AG04449 (cell line): ENCODE data around the gene SLC15A3.

Source experiments
- CTCF ChIA-PET: fragments of 350-600 bp; formaldehyde crosslinking; extraction: SDS; loops from one replicate; lab custom pipeline; 2021; ENCODE audit warnings: antibody characterized with exemption; lab: Yijun Ruan, JAX
- POLR2A ChIA-PET: fragments of 400-600, 350-600 bp; formaldehyde crosslinking; extraction: SDS; loops from one replicate; lab custom pipeline; 2020; ENCODE audit warnings: antibody characterized with exemption, inconsistent platforms; lab: Yijun Ruan, JAX
- DNase-seq: peaks from one replicate; pipeline ENCODE4 v3.0.0-alpha.2; 2010; ENCODE audit warnings: low read depth, low spot score
- H3K4me3 ChIP-seq: 2 replicates; pipeline ENCODE4 v1.5.1; 2011; ENCODE audit warnings: low read depth, mild to moderate bottlenecking, control low read depth, low read length
- TF ChIP-seq, protein P1 (sequence below): IDR thresholded peaks from one replicate; pipeline ENCODE4 v1.5.1; 2011; ENCODE audit warnings: mild to moderate bottlenecking, moderate library complexity, low read length, control low read depth, inconsistent platforms; ENCODE audit not compliant: insufficient read depth; ENCODE audit errors: missing control alignments

The SLC15A3 gene

GRCh38 chr11:60927061-60927592 is 24.8 kb downstream of the SLC15A3 start:
- CTCF ChIA-PET, result interaction anchor here (1.0 to 1.2 kb wide), 3 partner anchors 12 to 242 kb away, joined by 3 read pairs; partner anchors contain the start of gene TMEM109
- no peak for DNase-seq
- H3K4me3 ChIP-seq, result no peak overlapping the region
- POLR2A ChIA-PET, result no interaction called here
- TF ChIP-seq, protein P1, sequence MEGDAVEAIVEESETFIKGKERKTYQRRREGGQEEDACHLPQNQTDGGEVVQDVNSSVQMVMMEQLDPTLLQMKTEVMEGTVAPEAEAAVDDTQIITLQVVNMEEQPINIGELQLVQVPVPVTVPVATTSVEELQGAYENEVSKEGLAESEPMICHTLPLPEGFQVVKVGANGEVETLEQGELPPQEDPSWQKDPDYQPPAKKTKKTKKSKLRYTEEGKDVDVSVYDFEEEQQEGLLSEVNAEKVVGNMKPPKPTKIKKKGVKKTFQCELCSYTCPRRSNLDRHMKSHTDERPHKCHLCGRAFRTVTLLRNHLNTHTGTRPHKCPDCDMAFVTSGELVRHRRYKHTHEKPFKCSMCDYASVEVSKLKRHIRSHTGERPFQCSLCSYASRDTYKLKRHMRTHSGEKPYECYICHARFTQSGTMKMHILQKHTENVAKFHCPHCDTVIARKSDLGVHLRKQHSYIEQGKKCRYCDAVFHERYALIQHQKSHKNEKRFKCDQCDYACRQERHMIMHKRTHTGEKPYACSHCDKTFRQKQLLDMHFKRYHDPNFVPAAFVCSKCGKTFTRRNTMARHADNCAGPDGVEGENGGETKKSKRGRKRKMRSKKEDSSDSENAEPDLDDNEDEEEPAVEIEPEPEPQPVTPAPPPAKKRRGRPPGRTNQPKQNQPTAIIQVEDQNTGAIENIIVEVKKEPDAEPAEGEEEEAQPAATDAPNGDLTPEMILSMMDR, result no peak

- DNase-seq, result no peak
- CTCF ChIA-PET, result interaction anchor here (1.0 to 1.1 kb wide), 2 partner anchors 11 to 242 kb away, joined by 3 read pairs; no protein-coding TSS in a partner anchor
- POLR2A ChIA-PET, result no interaction called here
- H3K4me3 ChIP-seq, result no peak overlapping the region
- TF ChIP-seq, protein P1, result no peak
Measured at GRCh38 chr11:60926500-60926899, 25.5 kb downstream of the SLC15A3 start.

DNA sequence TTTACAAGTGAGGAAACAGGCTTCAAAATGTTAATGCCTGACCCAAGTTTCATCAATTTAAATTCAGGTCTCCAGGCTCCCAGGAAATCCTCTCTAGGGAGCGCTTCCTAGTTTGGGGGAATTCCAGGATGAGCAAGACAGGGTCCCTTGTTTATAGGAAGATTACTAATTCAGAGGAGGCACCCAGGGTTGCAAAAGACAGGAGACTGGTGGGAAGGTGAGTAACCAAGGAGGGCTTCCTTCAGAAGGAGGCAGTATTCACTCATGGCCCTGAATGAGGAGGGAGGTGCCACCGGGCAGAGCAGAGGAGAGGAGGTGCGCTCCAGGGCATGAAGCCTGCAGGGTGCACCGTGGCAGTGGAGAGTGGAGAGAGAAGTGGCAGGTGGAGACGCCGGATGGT is 26.1 kb downstream of the SLC15A3 start:
- TF ChIP-seq, protein P1, result no peak
- DNase-seq, result peak; percentile 23
- POLR2A ChIA-PET, result no interaction called here
- CTCF ChIA-PET, result no interaction called here
- peak overlapping the region; percentile 67 for H3K4me3 ChIP-seq

DNA sequence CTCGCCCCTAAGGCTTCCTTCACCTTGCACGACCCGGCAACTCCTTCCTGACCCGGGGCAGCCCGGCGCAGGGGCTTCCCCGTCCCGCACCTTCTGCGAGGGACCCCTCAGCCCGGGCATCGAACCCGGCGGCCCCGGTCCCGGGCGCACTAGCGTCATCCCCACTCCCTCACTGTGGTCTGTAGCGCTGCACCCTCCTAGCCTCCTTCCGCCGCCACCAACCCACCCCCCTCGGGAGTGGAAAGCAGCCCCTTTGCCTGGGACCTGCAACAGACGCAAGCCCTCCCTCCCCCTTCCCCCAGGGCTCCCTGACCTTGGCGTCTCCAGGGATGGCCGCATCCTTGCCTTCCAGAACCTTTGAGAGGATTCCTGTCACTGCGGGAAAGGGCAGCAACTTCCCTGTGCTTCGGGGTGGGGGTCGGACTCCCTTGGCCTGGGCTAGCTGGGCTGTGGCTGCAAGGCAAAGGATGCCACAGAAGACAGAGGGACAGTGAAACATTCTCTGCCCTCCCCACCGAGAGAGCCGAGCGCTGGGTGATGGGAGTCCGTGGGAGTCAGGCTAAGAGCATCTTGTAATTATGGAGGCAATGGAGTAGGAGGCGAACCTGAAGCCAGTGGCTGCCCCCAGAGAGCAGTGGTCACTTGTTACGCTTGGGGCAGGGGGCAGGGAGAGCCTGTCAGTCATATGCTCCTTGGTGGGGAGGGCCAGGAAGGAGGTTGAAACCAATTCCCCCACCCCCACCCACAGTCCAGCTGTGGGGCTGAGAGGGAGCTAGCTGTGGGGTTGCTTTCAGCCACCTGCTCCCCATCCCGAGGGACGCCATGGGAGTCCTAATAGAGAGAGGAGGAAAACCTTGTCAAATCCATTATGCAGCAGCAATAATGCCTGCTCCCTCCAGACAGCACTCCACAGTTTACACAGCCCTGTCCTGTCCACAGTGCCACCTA is 26.8 kb downstream of the SLC15A3 start:
- peak overlapping the region; percentile 67 for H3K4me3 ChIP-seq
- no peak for DNase-seq
- TF ChIP-seq, protein P1, result no peak
- ChIA-PET CTCF (no interaction called here), POLR2A (no interaction called here)

DNA sequence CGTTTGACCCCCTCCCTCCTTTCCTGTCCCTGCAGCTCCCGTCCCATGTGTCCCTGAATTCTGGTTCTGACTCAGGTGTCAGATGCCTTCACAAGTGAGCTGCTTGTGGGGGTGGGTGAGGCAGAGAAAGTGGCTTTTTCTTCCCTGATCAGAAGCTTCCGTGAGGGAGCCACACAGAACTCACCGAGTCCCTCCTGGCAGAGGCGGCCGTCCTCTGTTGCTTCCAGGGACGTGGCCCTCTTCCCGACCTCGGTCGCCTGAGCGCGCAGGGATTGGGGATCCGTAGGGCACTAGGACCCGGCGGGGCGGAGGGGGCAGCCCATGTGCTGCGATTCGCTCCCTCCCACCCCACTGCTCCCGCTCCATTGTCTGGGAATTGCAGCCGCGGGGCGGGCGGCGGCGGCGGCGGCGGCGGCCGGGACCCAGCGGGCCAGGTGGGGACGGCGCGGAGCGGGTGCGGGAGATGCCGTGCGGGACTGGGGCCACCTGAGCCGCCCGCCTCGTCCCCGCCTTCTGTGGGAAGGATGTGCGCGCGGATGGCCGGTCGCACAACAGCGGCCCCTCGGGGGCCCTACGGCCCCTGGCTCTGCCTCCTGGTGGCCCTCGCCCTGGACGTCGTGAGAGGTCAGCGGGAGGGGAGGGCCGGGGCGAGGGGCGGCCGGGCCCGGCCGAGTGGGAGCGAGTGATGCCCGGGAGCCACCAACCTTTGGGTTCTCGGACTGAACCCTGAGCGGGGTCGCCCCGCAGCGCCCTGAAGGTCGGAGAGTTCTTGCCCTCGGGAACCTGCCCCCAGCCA is 27.7 kb downstream of the SLC15A3 start, which contains the start of gene TMEM132A:
Gene TMEM132A (plus strand): TSS at position 351 of the 796 bp plus-strand sequence. CDS start 174 bp downstream, at position 525.
- ChIA-PET POLR2A (interaction anchor here (1.1 kb wide), 1 partner anchor 9 kb away, joined by 5 read pairs; no protein-coding TSS in a partner anchor), CTCF (interaction anchor here (0.6 to 1.8 kb wide), 6 partner anchors 9 to 263 kb away, joined by 3 to 5 read pairs (median 4); partner anchors contain the start of gene TMEM109)
- DNase-seq, result no peak
- peak within 1 kb of the TSS; percentile 67 for H3K4me3 ChIP-seq
- TF ChIP-seq, protein P1, result no peak
